Stimulated activated CD8-positive, alpha-beta memory T cell treated with anti-CD3 and anti-CD28 coated beads, Interleukin-7, amount 100 ng/mL, for 48 hours (primary cell): ENCODE data around the gene ARMCX5.

Experiments used
- DNase-seq, 2 donors: peaks; one replicate each; pipeline ENCODE4 v3.0.0-alpha.2; 2020; ENCODE audit warnings: low read depth in 1 of 2; ENCODE audit errors: extremely low read depth in 1 of 2

Gene ARMCX5

GRCh38 chrX:102599084-102599950 lies at the start of gene ARMCX5:
Gene ARMCX5, plus strand, starts transcription at chrX:102599515. Its CDS starts 2,627 bp downstream, at chrX:102602142.
- DNase-seq, result peak; percentile 19 to 42

GRCh38 chrX:102558607-102559006 lies 40.7 kb upstream of the ARMCX5 start:
- no peak for DNase-seq

GRCh38 chrX:102560423-102561068 lies 38.8 kb upstream of the ARMCX5 start:
- DNase-seq, result no peak

- DNase-seq, result no peak
Measured at GRCh38 chrX:102580891-102581290, 18.4 kb upstream of the ARMCX5 start.

GRCh38 chrX:102593367-102593766 lies 5.9 kb upstream of the ARMCX5 start:
- no peak for DNase-seq

- no peak for DNase-seq
Measured at GRCh38 chrX:102599951-102600579, 750 bp downstream of the ARMCX5 start.

- no peak for DNase-seq
Measured at GRCh38 chrX:102604327-102604726, 5.0 kb downstream of the ARMCX5 start.

- no peak for DNase-seq
Measured at GRCh38 chrX:102606115-102606514, 6.8 kb downstream of the ARMCX5 start.

GRCh38 chrX:102610905-102611304 lies 11.6 kb downstream of the ARMCX5 start:
- no peak for DNase-seq

- no peak for DNase-seq
Measured at GRCh38 chrX:102624105-102624504, 24.8 kb downstream of the ARMCX5 start.

GRCh38 chrX:102627640-102628039 lies 28.3 kb downstream of the ARMCX5 start:
- DNase-seq, result no peak

- no peak for DNase-seq
Measured at GRCh38 chrX:102637561-102637960, 38.2 kb downstream of the ARMCX5 start.

- DNase-seq, result no peak
Measured at GRCh38 chrX:102650903-102651241, 51.6 kb downstream of the ARMCX5 start.

GRCh38 chrX:102651242-102652011 lies 52.1 kb downstream of the ARMCX5 start, which contains the start of gene GPRASP1:
Gene GPRASP1, plus strand, starts transcription at chrX:102651483. Its CDS starts 2,431 bp downstream, at chrX:102653914.
- DNase-seq, result no peak

- no peak for DNase-seq
Measured at GRCh38 chrX:102652031-102652688, 52.8 kb downstream of the ARMCX5 start.
